Measurements from ENCODE around the gene ANKRD55. TPM values are rescaled to one million over a fixed set of nuclear protein-coding genes. Genes with fewer than 3 reads are reported as not detected.
A peak's percentile ranks its signal among the peaks of the same experiment; 100 is the strongest.

ANKRD55 gene
- total and polyA plus RNA-seq, 2 of the 8 experiments (the other 6 are each of a cell fraction or from before 2014, with no cell fraction given), result not detected

DNA sequence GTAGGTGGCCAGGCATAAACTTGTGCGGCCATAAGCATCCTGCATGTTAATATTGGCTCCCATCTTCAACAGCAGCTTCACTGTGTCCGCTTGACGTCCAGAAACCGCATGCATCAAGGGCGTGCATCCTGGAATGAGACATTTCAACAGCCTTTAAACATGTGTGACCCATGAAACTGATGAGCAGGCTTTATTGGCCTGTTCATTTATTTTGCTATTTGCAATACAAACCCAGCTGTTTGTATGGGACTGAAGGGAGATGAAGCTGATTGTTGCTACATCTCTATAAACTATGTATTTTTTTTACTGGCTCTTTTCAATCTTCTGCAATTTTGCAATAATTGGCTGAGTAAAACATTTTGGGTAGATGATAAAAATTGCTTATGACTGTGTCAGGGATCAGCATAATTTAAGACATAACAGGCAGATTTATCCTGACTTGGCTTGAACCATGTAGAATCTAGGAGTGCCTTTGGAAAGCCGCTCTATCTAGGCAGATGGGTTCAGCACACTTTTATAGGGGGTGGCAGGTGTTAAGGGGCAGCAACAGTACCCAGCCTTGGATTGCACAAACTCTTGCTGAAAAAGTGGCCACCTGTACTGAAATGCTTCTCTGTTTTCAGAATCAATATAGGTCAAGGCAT is 56.9 kb downstream of the ANKRD55 start:
- no peak overlapping the region for H2BK15ac ChIP-seq (ENCODE audit: low read length)
- H4K91ac ChIP-seq (replicated peaks; ENCODE audit: insufficient read length, low read length), result peak overlapping the region; percentile 63
- no peaks in the 10 kb centered on the region for H4K20me1 ChIP-seq (replicated peaks in 1 of 2; ENCODE audit: control insufficient read depth in 1 of 2, insufficient read depth in 2 of 2, low read length in 2 of 2)
- no peak overlapping the region for H3K23ac ChIP-seq (ENCODE audit: insufficient read length)
- H3K56ac ChIP-seq (replicated peaks; ENCODE audit: insufficient read length, low read depth, low read length), result no peak overlapping the region
- no peak overlapping the region for H3K14ac ChIP-seq (ENCODE audit: insufficient read length)
- H2AK5ac ChIP-seq (ENCODE audit: low read depth, low read length), result peak overlapping the region; percentile 88; the same call in 1 of the 2 replicates
- H2BK20ac ChIP-seq (ENCODE audit: low read length), result no peak overlapping the region
- no peak overlapping the region for H3K4ac ChIP-seq (replicated peaks; ENCODE audit: insufficient read length, low read depth, low read length)
- no peaks in the 10 kb centered on the region; a peak in 1 of 4 replicates for H3K9me3 ChIP-seq (ENCODE audit: insufficient read depth in 2 of 2, low read depth in 1 of 2, low read length in 1 of 2)
- H3K36me3 ChIP-seq (ENCODE audit: control insufficient read depth in 2 of 4, insufficient read depth in 4 of 4, low read length in 3 of 4), result no peaks in the 10 kb centered on the region
- no peak overlapping the region for H3K4me3 ChIP-seq (ENCODE audit: extremely low read depth in 1 of 4, insufficient read depth in 2 of 4, low read depth in 3 of 4, low read length in 4 of 4)
- no peak overlapping the region for H3K4me2 ChIP-seq (ENCODE audit: insufficient read depth in 1 of 2, low read depth in 2 of 2, low read length in 2 of 2)
- DNase-seq (ENCODE audit: low read depth in 1 of 2, low spot score in 2 of 2) (no peak), FAIRE-seq (no peak)
- no peak overlapping the region for H4K5ac ChIP-seq (ENCODE audit: insufficient read length, low read depth, low read length)
- no peaks in the 10 kb centered on the region for H3K27me3 ChIP-seq (replicated peaks in 1 of 4; ENCODE audit: control insufficient read depth in 3 of 4, extremely low read depth in 1 of 4, insufficient read depth in 3 of 4, low read length in 3 of 4)
- no peaks in the 10 kb centered on the region for H3K79me2 ChIP-seq (ENCODE audit: control insufficient read depth in 1 of 2, insufficient read depth in 2 of 2, low read length in 2 of 2)
- no peaks in the 10 kb centered on the region for H3K23me2 ChIP-seq (ENCODE audit: low read depth, low read length)
- no peak overlapping the region for H2BK12ac ChIP-seq (ENCODE audit: low read depth, low read length)
- no peak overlapping the region for H3K27ac ChIP-seq (ENCODE audit: low read depth, low read length)
- H3K18ac ChIP-seq (ENCODE audit: extremely low read depth, low read length), result peak overlapping the region; percentile 73; the same call in 1 of the 2 replicates
- 95% methylated on average over 6 of the region's 6 CpGs; no CpG with 5 or more reads in 1 of the 2 experiments for WGBS, 2 experiments (ENCODE audit: extremely low coverage in 1 of 2, insufficient coverage in 1 of 2, insufficient read length in 1 of 2, insufficient replicate concordance in 2 of 2, low coverage in 1 of 2, low lambda C conversion rate in 2 of 2, missing lambda C conversion rate in 1 of 2)
- H4K8ac ChIP-seq (ENCODE audit: extremely low read depth, insufficient read depth, low read length), result no peak overlapping the region
- ChIA-PET POLR2A (ENCODE audit: partially characterized antibody) (no interaction called here), CTCF (ENCODE audit: partially characterized antibody) (interaction anchor here (1.5 kb wide), 1 partner anchor 88 kb away, joined by 5 read pairs; no protein-coding TSS in a partner anchor)
- H3K4me1 ChIP-seq (replicated peaks in 1 of 4; ENCODE audit: control insufficient read depth in 3 of 4, insufficient read depth in 4 of 4, low read length in 3 of 4), result peaks cover 0 to 3% (median 2%) of the 10 kb centered on the region in 4 experiments; a peak in 2 of 7 replicates
- no peaks in the 10 kb centered on the region for H3K79me1 ChIP-seq (ENCODE audit: low read depth, low read length)
- no peak overlapping the region for H2BK5ac ChIP-seq (ENCODE audit: low read depth, low read length)
- no peak overlapping the region for H3K9ac ChIP-seq (replicated peaks in 1 of 4; ENCODE audit: extremely low read depth in 1 of 4, low read depth in 3 of 4, low read length in 3 of 4)
- H2AFZ ChIP-seq (ENCODE audit: low read length), result no peak overlapping the region
- H2BK120ac ChIP-seq (replicated peaks; ENCODE audit: low read depth, low read length), result no peak overlapping the region
- TF ChIP-seq NANOG (IDR thresholded peaks at IDR 0.05; ENCODE audit: insufficient read depth, low read depth, low read length, poor library complexity, severe bottlenecking) (no peak), RBBP5 (IDR thresholded peaks at IDR 0.05; ENCODE audit: borderline replicate concordance, low read depth, low read length) (no peak), SP4 (IDR thresholded peaks at IDR 0.05; ENCODE audit: low read length) (no peak), SRF (IDR thresholded peaks at IDR 0.05; ENCODE audit: low read depth, low read length) (no peak), SP1 (IDR thresholded peaks at IDR 0.05; ENCODE audit: low read depth, low read length) (no peak), RFX5 (IDR thresholded peaks at IDR 0.05; ENCODE audit: borderline replicate concordance, low read depth, low read length) (no peak), RAD21 (IDR thresholded peaks at IDR 0.05 in 1 of 2, conservative IDR thresholded peaks at IDR 0.05 in 1 of 2; ENCODE audit: low read depth in 2 of 2, low read length in 2 of 2) (no peak), HDAC6 (IDR thresholded peaks at IDR 0.05; ENCODE audit: low read depth, low read length) (no peak), SP2 (IDR thresholded peaks at IDR 0.05; ENCODE audit: low read length) (no peak), BRCA1 (IDR thresholded peaks at IDR 0.05; ENCODE audit: low read depth, low read length) (no peak), KDM5A (IDR thresholded peaks at IDR 0.05; ENCODE audit: low read length) (no peak)
- TF ChIP-seq, protein P1, sequence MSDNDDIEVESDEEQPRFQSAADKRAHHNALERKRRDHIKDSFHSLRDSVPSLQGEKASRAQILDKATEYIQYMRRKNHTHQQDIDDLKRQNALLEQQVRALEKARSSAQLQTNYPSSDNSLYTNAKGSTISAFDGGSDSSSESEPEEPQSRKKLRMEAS (IDR thresholded peaks at IDR 0.05), result no peak
- TF ChIP-seq, protein P2, sequence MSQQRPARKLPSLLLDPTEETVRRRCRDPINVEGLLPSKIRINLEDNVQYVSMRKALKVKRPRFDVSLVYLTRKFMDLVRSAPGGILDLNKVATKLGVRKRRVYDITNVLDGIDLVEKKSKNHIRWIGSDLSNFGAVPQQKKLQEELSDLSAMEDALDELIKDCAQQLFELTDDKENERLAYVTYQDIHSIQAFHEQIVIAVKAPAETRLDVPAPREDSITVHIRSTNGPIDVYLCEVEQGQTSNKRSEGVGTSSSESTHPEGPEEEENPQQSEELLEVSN (IDR thresholded peaks at IDR 0.05), result no peak
